ENCODE results near the gene CCDC157.
A peak's percentile ranks its signal among the peaks of the same experiment; 100 is the strongest.

The CCDC157 gene

DNA sequence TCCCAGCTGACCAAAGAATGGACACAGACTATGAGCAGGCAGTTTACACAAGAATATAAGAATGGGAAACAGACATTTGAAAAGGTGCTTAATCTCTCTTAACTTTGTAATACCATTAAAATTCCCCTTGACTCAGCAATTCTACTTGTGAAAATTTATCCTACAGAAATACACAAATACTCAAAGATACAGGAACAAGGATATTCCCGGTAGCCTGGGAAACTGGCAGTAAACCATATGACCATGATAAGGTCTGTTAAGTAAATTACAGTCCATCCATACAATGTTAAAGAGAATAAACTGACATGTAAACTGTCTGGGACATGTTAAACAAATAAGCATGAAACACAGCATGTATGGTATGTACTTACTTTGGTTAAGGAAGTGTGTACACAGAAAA, 60.0 kb downstream of the CCDC157 start:
- no peak for DNase-seq

DNA sequence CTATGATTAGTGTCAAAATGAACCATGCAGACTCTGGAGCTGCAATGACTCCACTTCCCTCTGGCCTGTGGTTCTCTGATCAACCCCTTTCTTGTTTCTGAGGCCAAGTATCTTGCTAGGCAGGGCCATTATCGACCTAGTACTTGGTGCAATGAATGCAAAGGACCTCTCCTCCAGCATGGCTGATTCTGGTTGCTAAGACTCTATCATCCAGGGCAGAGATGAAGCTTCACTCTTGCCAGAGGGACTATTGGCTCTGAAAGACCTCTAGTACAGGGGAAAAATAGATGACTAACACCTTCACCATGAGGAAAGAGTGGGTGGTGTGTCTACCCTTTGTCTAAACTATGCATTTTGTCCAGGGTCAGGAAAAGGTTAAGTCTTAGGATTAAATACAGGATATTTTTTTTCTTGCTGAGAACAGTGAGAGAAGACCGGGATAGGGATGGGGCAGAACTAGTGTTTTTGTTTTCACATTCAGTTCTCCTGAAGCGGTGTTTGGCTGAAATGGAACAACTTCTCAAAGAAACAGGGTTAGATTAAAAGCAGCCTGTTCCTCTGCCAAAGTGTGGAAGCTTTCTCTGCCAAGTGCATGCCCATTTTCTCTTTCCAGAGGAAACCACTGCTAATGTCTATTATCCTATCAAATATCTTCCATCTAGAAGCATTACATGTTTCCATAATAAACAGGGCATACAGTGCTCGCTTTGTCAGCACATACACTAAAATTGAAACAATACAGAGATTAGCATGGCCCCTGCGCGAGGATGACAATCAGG, 63.7 kb downstream of the CCDC157 start:
- DNase-seq: peak; percentile 57

DNA sequence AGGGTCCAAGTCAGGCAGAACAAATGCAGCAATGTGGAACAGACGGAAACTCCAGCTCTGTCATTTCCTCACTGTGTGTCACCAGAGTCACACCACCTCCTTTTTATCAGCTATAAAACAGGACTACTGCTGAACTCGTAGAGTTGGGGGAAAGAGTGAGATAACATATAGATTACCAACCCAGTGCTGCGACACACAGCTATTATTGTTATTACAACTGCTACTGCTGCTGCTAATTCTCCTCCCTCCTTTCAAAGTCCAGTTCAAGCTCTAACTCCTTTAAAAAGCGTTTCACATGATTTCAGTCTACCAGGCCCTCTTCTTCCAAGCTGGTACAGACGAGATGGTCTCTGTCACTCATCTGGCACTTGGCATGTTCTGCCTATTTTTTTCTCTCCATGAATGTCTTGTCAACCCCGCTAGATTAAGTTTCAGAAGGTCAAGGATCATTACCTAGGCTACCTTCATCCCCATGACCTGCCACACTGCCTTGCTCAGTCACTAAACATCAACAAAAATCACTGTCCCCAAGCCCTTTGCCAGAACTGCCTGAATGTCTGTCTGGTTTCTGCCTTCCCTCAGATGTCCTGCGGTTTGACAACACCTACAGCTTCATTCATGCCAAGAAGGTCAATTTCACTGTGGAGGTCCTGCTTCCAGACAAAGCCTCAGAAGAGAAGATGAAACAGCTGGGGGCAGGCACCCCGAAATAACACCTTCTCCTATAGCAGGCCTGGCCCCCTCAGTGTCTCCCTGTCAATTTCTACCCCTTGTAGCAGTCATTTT, 65.1 kb downstream of the CCDC157 start:
- no peak for DNase-seq

DNA sequence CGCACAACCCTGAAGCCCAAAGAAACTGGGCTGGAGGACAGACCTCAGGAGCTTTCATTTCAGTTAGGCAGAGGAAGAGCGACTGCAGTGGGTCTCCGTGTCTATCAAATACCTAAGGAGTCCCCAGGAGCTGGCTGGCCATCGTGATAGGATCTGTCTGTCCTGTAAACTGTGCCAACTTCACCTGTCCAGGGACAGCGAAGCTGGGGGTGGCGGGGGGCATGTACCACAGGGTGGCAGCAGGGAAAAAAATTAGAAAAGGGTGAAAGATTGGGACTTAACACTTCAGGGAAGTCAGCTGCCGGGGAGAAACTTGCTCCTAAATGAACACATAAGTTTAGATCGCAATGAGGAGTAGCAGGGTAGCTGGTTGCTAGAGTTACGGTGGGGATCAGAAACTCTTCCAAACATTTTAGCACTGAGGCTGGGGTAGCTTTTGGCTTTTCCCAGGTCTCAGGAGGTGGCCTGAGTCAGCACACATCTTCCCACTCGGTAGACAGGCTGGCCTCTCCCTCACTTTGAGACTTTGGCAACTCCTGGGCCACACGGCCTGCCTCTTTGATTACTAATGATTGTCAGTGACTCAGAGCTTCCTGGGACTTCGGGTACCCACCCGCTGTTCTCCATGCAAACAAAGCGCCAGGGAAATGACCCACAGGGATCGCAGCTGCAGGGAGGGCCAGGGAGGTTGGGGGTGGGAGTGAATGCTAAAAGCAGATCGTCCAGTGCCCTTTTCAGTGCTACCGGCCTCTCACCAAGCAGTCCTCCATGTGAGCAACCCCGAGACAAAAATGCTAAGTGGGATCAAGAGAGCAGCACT, 65.9 kb downstream of the CCDC157 start:
- peak; percentile 74 for DNase-seq

DNA sequence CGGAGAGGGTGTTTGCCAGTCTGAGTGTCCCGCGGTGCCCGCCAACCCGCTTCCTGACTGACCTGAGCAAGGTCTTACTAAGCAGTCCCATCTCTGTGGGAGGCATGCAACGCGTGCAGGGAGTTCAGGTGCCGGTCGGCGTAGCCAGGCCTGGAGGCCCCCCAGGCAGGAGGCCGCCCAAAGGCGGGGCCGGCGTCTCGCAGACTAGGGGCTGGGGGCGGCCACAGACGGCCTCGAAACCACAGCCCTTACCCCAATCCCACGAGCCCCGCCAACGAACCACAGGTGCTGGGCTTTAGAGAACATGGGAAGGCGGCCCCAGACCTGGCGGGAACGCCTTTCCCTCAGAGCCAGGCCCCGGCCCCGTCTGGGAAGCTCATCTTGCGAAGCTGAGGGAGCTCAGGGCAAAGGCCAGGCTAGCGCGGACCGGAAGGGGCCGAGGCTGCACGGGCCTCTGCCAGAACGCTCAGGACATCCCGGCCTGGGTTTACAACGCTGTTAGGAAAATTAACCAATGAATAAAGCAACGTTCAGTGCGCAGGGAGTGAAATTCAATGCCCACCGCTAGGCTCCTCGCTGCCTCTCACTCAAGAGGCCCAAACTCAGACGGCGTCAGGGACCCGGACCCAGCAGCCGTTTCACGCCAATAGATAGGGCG, 66.6 kb downstream of the CCDC157 start:
- peak; percentile 56 for DNase-seq

DNA sequence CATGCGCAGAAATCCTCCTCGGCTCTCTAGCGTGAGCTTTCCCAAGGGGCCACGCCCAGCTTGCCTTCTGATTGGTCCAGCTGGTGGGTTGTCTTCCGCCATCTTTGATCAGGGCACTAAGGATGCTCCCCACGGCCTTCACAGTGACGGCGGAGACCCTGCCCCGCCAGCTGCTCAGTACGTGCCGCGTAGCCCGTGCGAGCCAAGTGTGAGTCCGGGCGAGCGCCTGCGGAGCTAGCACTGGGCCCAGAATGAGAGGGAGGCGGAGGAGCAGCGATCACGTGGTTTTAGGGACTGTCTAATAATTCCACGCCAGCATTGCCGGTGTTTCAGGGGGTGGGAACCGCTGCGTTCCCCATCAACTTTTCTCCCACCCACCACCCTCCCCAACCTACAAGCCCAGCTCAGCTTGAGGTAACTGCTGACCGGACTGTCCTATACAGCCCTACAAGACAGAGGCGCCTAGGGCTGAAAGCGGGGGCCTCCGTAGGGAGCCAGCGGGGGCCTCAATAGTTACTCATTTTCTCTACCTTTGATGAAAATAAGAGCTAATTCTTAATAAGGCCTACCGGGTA, 67.2 kb downstream of the CCDC157 start:
- peak; percentile 94 for DNase-seq

DNA sequence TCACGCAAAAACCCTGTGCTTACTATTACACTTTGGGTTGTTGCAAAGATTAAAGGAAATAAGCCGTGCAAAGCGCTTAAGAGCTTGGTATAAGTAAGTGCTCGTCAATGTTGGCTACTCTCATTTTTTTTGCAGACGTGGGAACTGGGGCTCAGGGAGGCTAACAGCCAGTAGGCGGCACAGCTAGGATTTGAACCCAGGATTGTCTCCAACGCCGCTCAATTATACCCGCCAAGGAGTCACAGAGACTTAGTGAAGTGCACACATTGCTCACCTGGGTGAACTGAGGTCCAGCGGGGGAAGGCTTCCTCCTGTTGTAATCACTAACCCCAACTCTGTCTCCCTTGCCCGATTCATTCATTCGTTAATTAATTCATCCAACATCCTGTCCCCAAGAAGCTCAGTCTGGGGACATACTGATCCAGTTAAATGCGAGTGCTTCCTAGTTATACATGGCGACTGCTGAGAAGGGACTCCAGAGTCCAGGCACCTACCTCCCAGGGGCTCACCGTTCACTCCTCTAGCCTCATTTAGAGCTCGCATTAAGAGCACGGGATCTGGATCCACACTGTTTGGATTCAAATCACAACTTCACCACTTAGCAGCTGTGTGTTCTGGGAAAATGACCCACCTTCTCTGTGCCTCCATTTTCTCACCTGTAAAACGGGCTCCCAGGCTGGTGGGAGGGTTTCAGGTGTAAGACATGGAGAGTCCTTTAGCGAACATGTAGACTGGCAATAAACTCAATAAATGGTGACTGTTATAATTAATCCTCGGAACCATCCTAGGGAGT, 67.9 kb downstream of the CCDC157 start:
- DNase-seq: no peak

DNA sequence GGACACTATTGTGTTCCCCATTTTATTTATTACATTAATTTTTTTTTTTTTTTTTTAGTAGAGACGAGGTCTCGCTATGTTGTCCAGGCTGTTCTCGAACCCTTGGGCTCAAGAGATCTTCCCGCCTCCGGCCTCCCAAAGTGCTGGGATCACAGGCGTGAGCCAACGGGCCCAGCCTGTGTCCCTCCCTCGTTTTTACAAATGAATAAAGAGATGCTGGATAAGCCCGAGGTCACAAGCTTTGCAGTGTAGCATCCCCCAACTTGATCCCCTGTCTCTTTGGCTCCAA, 68.5 kb downstream of the CCDC157 start:
- no peak for DNase-seq

DNA sequence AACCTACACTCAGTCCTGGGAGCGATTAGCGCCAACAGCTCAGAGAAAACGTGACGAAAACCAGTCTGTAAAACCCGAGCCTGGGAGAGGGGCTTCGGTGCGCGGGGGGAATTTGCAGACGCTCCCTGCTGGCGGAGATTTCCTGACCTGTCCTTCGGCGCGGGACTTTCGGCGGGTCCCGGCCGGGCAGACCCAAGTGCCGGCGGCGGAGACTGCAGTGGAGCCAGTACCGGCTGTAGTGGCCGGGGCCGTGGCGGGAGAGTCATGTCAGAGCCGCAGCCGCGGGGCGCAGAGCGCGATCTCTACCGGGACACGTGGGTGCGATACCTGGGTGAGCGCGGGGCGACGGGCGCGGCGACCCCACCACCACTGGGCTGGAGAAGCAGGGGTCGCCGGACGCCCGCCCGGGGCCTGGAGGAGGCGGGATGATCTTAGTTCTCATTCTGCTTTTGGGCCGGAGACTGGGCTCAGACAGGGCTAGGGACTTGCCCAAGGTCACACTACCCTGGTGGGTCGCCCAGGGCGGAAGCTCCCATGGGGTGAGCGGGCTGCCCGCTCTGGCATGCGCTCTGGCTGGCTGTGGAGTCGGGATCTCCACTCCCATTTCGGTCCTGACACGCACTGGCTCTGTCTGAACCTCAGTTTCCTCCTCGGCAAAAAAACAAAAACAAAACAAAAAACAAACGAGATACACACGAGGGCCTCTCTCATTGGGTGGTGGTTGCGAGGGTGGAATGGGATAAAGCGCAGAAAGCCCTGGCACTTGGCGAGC, 69.0 kb downstream of the CCDC157 start, which contains the start of gene MTFP1:
Gene MTFP1 (plus strand): TSS at position 153 of the 772 bp plus-strand sequence. CDS start 112 bp downstream, at position 265.
- DNase-seq: peak; percentile 14

All from NCI-H226 (cell line).